Activated CD8-positive, alpha-beta memory T cell treated with anti-CD3 and anti-CD28 coated beads for 1 hour (primary cell): Measurements from ENCODE around the gene IFNA8.
"Not testable (repeated sequence)": the region's sequence is repeated elsewhere in the genome, so short reads cannot be mapped to it uniquely, and the experiment has no call there.

Experiments used
- DNase-seq, 2 donors: peaks; one replicate each; pipeline ENCODE4 v3.0.0-alpha.2; 2020; ENCODE audit warnings: low read depth in 1 of 2; ENCODE audit errors: extremely low read depth in 1 of 2

The IFNA8 gene

GRCh38 chr9:21415493-21416267 is 6.8 kb downstream of the IFNA8 start:
- DNase-seq, result no peak

DNA sequence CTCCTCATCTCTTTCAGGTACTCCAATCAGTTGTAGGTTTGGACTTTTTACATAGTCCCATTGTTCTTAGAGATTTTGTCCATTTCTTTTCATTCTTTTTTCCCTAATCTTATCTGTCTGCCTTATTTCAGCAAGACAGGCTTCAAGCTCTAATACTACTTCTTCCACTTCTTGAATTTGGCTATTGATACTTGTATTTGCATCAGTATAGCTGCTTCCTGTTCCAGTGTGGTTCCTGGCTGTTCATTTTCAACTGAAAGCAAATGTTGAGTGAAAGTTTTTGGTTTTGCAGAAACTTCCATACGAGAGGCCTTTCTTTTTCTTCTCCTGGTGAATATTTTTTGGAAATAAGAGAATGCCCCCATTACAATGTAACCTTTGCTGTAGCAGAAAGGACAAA is 19.3 kb downstream of the IFNA8 start:
- DNase-seq, result no peak

DNA sequence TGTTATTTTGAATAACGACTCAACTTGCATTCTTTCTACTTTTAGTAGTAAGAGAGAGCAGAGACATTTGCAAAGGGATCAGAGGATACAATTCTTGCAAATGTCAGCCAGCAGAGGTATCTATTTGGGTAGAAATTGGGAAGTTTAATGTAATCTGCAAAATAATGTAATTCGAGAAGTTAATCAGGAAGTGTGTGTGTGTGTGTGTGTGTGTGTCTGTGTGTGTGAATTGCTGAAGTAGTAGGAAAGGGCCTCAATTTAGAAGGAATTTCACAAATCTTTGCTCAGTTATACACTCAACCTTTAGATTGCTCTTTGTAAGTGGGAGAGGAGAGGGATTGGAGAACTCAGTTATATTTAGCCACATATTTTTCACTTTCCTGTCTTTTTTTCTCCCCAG is 20.3 kb downstream of the IFNA8 start:
- no peak for DNase-seq

- DNase-seq, result no peak
These were observed 23.9 kb downstream of the IFNA8 start for GRCh38 chr9:21432672-21433425.

GRCh38 chr9:21434202-21435014 is 25.5 kb downstream of the IFNA8 start:
- peak in 1 of 2 donors; percentile 8 for DNase-seq

GRCh38 chr9:21435015-21435383 is 26.1 kb downstream of the IFNA8 start:
- not testable (repeated sequence) for DNase-seq

DNA sequence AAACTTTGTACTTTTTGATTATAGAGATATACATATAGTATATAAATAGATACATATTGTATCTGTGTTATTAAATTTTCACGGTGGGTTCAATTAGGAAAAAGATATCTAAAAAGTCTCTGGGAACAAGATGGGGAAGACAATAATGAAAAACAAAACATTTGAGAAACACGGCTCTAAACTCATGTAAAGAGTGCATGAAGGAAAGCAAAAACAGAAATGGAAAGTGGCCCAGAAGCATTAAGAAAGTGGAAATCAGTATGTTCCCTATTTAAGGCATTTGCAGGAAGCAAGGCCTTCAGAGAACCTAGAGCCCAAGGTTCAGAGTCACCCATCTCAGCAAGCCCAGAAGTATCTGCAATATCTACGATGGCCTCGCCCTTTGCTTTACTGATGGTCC is 31.2 kb downstream of the IFNA8 start, which contains the start of gene IFNA1:
Gene IFNA1, plus strand, starts transcription at position 301 of the 400 bp plus-strand sequence. Its CDS starts 69 bp downstream, at position 370.
- DNase-seq, result no peak

DNA sequence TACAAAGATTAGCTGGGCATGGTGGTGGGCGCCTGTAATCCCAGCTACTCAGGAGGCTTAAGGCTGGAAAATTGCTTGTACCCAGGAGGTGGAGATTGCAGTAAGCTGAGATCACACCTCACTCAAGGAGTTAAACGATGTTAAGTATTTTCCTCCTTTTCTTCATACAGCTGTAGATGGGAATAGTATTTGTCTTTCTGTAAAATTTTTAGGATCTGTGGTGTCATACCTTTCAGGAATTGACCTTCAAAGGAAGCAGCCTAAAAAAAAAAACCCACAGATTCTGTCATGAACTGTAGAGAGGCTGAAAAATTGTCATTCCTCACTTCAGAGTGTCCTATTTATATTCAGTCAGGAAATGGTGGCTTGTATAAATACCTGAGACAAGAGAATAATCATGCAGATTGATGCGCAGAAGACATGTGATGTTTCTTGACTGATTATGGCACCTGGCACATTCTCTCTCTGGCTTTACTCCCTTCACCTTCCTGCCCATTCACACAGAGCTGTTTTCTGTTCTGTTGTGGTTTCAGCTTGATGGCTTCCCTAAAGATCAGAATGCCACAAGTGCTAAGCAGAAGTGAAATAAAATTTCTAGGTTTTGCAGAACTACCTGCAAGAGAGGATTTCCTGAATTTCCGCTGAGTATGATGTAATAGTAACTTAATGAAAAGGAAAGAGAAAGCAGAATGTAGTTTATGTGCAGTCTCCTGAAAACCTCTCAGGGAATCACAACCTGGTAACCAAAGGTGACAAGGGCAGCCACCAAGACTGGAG is 35.1 kb downstream of the IFNA8 start:
- no peak for DNase-seq

DNA sequence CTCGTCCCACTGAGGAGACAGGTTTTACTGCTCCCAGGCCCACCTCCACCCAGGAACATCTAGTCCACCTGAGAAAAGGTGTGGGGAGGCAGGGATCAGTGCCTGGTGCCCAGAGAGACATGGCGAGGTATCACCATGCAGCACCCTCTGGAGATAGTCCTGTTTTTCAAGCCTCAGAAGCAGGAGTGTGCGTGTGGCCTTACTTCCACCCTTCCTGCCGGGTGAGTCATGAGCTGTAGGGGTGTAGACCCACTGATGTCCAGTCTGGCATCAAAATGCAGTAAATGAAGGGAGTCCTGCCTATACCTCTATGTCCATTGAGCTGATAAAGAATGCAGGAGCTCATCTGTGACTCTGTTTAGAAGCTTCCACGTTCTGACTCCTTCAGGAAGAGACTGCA is 40.4 kb downstream of the IFNA8 start:
- DNase-seq, result not testable (repeated sequence)

DNA sequence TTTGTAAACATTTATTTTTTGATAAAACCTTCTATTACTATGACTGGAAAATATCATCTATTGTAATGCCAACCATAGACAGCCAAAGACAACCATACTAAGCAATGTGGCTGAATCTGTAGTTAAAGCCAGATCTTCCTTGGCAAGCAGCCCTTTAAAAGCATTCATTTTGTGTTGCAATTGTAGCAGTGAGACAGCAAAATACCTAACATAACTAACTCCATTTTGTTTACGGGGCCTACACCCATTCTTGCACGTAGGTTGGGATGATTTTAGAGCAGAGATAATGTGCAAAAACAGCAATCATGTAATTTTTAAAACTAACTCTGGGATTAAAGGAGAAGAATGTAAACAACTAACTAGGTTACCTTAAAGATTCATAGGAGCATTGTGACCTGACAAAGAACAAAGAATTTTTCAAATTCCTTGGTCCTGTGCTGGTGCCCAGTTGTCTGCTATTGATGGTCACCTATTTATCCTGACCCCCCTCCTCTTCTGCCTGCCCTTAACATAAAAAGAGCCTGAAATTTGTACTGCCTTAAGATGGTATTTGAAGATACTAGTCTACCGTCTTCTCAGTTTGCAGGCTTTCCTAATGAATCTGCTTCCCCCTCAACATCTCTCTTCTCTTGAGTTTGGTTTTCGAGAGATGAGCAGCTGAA is 41.9 kb downstream of the IFNA8 start:
- no peak for DNase-seq

GRCh38 chr9:21452681-21453080 is 43.8 kb downstream of the IFNA8 start:
- no peak for DNase-seq

DNA sequence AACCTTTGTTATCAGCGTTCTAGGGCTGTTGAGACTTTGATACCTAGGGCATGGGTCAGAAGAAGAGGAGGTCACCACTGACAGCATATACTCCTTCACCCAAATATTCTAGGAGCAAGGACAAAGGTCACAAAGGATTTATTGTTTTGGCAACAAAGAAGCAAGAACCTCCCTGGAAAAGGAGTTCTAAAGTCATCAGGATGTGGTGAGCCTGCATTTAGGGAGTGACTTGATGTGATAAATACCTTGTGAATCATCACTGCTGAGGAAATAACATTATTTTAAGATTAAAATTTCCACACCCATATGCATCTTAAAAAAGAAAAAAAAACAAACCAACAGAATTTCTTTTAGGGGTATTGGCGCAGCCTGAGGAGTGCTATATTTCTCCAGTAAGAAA is 45.2 kb downstream of the IFNA8 start:
- DNase-seq, result no peak

GRCh38 chr9:21455320-21455719 is 46.4 kb downstream of the IFNA8 start:
- DNase-seq, result no peak
